Measurements from ENCODE around the gene SH3RF2.

Gene SH3RF2

GRCh38 chr5:145915970-145916638, 20.3 kb upstream of the SH3RF2 start:
- Histone ChIP-seq H3K9me3 (ENCODE audit: low read depth, low read length) (no peaks in the 10 kb centered on the region), H3K9ac (ENCODE audit: insufficient read length) (no peak overlapping the region), H3K4me3 (no peak overlapping the region), H3K36me3 (ENCODE audit: insufficient read depth, low read length) (no peaks in the 10 kb centered on the region), H3K27ac (no peak overlapping the region)
- no peak for TF ChIP-seq POLR2AphosphoS5 (IDR thresholded peaks at IDR 0.05; ENCODE audit: borderline replicate concordance, low read depth, low read length)
- no peak for TF ChIP-seq FOXP2 (optimal IDR thresholded peaks at IDR 0.05; ENCODE audit: control extremely low read depth, extremely low read length, insufficient read depth)
- TF ChIP-seq EZH2 (IDR thresholded peaks at IDR 0.05) = no peak
- no peak for DNase-seq (ENCODE audit: low read depth, low spot score)

- no peak for DNase-seq (ENCODE audit: low read depth, low spot score)
- Histone ChIP-seq H3K9ac (ENCODE audit: insufficient read length) (no peak overlapping the region), H3K36me3 (ENCODE audit: insufficient read depth, low read length) (no peaks in the 10 kb centered on the region), H3K9me3 (ENCODE audit: low read depth, low read length) (no peaks in the 10 kb centered on the region), H3K27ac (no peak overlapping the region), H3K4me3 (no peak overlapping the region)
- TF ChIP-seq POLR2AphosphoS5 (IDR thresholded peaks at IDR 0.05; ENCODE audit: borderline replicate concordance, low read depth, low read length) (no peak), FOXP2 (optimal IDR thresholded peaks at IDR 0.05; ENCODE audit: control extremely low read depth, extremely low read length, insufficient read depth) (no peak), EZH2 (IDR thresholded peaks at IDR 0.05) (no peak)
Measured at GRCh38 chr5:145917288-145917687, 19.1 kb upstream of the SH3RF2 start.

GRCh38 chr5:145918397-145918796, 18.0 kb upstream of the SH3RF2 start:
- TF ChIP-seq POLR2AphosphoS5 (IDR thresholded peaks at IDR 0.05; ENCODE audit: borderline replicate concordance, low read depth, low read length) = no peak
- DNase-seq (ENCODE audit: low read depth, low spot score) = no peak
- Histone ChIP-seq H3K9me3 (ENCODE audit: low read depth, low read length) (no peaks in the 10 kb centered on the region), H3K9ac (ENCODE audit: insufficient read length) (no peak overlapping the region), H3K36me3 (ENCODE audit: insufficient read depth, low read length) (no peaks in the 10 kb centered on the region), H3K4me3 (no peak overlapping the region), H3K27ac (no peak overlapping the region)

- Histone ChIP-seq H3K36me3 (ENCODE audit: insufficient read depth, low read length) (no peaks in the 10 kb centered on the region), H3K9ac (ENCODE audit: insufficient read length) (no peak overlapping the region), H3K4me3 (no peak overlapping the region), H3K27ac (no peak overlapping the region), H3K9me3 (ENCODE audit: low read depth, low read length) (no peaks in the 10 kb centered on the region)
- DNase-seq (ENCODE audit: low read depth, low spot score) = no peak
- TF ChIP-seq FOXP2 (optimal IDR thresholded peaks at IDR 0.05; ENCODE audit: control extremely low read depth, extremely low read length, insufficient read depth) (no peak), EZH2 (IDR thresholded peaks at IDR 0.05) (no peak), POLR2AphosphoS5 (IDR thresholded peaks at IDR 0.05; ENCODE audit: borderline replicate concordance, low read depth, low read length) (no peak)
Measured at GRCh38 chr5:145919413-145919812, 17.0 kb upstream of the SH3RF2 start.

GRCh38 chr5:145920542-145921210, 15.7 kb upstream of the SH3RF2 start:
- H3K36me3 ChIP-seq (ENCODE audit: insufficient read depth, low read length) = no peaks in the 10 kb centered on the region
- no peak for TF ChIP-seq POLR2AphosphoS5 (IDR thresholded peaks at IDR 0.05; ENCODE audit: borderline replicate concordance, low read depth, low read length)
- TF ChIP-seq FOXP2 (optimal IDR thresholded peaks at IDR 0.05; ENCODE audit: control extremely low read depth, extremely low read length, insufficient read depth) = no peak
- no peak for TF ChIP-seq EZH2 (IDR thresholded peaks at IDR 0.05)

GRCh38 chr5:145921211-145921610, 15.2 kb upstream of the SH3RF2 start:
- TF ChIP-seq POLR2AphosphoS5 (IDR thresholded peaks at IDR 0.05; ENCODE audit: borderline replicate concordance, low read depth, low read length) (no peak), EZH2 (IDR thresholded peaks at IDR 0.05) (no peak), FOXP2 (optimal IDR thresholded peaks at IDR 0.05; ENCODE audit: control extremely low read depth, extremely low read length, insufficient read depth) (no peak)
- H3K9me3 ChIP-seq (ENCODE audit: low read depth, low read length) = no peaks in the 10 kb centered on the region
- no peak overlapping the region for H3K9ac ChIP-seq (ENCODE audit: insufficient read length)
- no peak overlapping the region for H3K4me3 ChIP-seq
- DNase-seq (ENCODE audit: low read depth, low spot score) = no peak
- no peaks in the 10 kb centered on the region for H3K36me3 ChIP-seq (ENCODE audit: insufficient read depth, low read length)
- no peak overlapping the region for H3K27ac ChIP-seq

More at GRCh38 chr5:145920542-145921210, 15.7 kb upstream of the SH3RF2 start:
- Histone ChIP-seq H3K27ac (no peak overlapping the region), H3K9me3 (ENCODE audit: low read depth, low read length) (no peaks in the 10 kb centered on the region), H3K4me3 (no peak overlapping the region), H3K9ac (ENCODE audit: insufficient read length) (no peak overlapping the region)
- no peak for DNase-seq (ENCODE audit: low read depth, low spot score)

GRCh38 chr5:145922059-145922458, 14.3 kb upstream of the SH3RF2 start:
- Histone ChIP-seq H3K4me3 (no peak overlapping the region), H3K36me3 (ENCODE audit: insufficient read depth, low read length) (no peaks in the 10 kb centered on the region), H3K27ac (no peak overlapping the region), H3K9me3 (ENCODE audit: low read depth, low read length) (no peaks in the 10 kb centered on the region), H3K9ac (ENCODE audit: insufficient read length) (no peak overlapping the region)
- no peak for TF ChIP-seq FOXP2 (optimal IDR thresholded peaks at IDR 0.05; ENCODE audit: control extremely low read depth, extremely low read length, insufficient read depth)
- TF ChIP-seq POLR2AphosphoS5 (IDR thresholded peaks at IDR 0.05; ENCODE audit: borderline replicate concordance, low read depth, low read length) = no peak
- no peak for TF ChIP-seq EZH2 (IDR thresholded peaks at IDR 0.05)
- DNase-seq (ENCODE audit: low read depth, low spot score) = no peak

- DNase-seq (ENCODE audit: low read depth, low spot score) = no peak
- Histone ChIP-seq H3K4me3 (no peak overlapping the region), H3K9ac (ENCODE audit: insufficient read length) (no peak overlapping the region), H3K27ac (no peak overlapping the region), H3K9me3 (ENCODE audit: low read depth, low read length) (no peaks in the 10 kb centered on the region), H3K36me3 (ENCODE audit: insufficient read depth, low read length) (no peaks in the 10 kb centered on the region)
- TF ChIP-seq FOXP2 (optimal IDR thresholded peaks at IDR 0.05; ENCODE audit: control extremely low read depth, extremely low read length, insufficient read depth) = no peak
- no peak for TF ChIP-seq EZH2 (IDR thresholded peaks at IDR 0.05)
- TF ChIP-seq POLR2AphosphoS5 (IDR thresholded peaks at IDR 0.05; ENCODE audit: borderline replicate concordance, low read depth, low read length) = no peak
Measured at GRCh38 chr5:145923405-145923804, 13.0 kb upstream of the SH3RF2 start.
